HG03432 (cell line): Measurements from ENCODE around the gene RPP38.

Experiments used
- ATAC-seq: cut with Tn5 transposase; IDR thresholded peaks from one replicate; pipeline ENCODE4 v1.9.1; 2021; ENCODE audit warnings: mild to moderate bottlenecking, moderate library complexity; ENCODE audit not compliant: unreplicated experiment

The RPP38 gene

DNA sequence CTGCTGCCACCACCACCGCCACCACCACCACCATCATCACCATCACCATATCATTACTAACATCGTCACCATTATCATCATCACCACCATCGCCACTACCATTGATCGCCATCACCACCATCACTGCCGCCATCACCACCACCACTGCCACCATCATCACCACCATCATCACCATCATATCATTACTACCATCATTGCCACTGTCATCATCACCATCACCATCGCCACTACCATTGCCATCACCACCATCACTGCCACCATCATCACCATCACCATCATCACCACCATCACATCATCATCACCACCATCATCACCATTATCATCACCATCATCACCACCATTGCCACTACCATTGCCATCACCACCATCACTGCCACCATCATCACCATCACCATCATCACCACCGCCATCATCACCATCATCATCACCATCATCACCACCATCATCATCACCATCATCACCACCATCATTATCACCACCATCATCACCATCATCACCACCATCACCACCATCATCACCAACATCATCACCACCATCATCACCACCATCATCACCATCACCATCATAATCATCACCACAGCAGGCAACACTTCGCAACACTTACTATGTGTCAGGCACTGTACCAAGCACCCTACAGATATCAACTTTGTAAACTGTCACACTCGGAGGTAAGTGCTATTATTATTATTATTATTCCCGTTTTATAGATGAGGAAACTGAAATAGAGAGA lies 52.1 kb downstream of the RPP38 start:
- ATAC-seq: no peak

DNA sequence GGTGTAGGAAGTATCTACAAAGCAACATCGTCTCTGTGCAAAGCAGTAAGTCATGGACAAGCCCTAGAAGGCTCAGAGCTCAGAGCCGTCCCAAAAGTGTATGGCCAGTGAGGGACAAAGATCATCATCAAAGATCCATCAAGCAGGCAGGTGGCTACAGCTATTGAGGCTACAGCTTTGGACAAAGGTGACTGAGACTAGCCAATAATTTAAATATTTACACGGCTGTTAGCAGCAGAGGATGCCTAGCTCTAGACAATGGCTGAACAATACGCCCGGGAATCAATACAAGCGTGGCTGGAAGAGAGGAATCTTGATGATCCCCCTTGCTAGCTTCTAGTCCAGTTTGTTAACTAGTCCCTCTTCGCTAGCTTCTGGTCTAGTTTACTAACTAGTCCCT lies 53.4 kb downstream of the RPP38 start:
- ATAC-seq: no peak

DNA sequence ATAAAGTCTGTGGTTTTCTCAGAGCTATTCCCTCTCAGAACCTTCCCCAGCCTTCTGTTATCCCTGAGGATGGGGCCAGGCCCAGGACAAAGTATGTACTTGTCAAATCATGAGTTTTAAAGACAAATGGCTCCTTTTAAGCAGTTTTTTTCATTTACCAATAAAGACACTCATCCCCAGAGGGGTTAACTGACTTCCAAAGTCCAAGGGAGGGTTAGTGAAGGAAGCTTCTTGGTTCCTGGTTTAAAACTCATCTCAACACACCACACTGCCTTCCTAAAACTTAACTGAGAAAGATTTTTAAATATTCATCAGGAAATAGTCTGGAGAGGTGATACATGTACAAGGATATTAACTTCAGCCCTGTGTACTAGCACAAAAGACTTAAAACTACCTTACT lies 55.4 kb downstream of the RPP38 start:
- no peak for ATAC-seq
